HG03571 (cell line): ENCODE results near the gene LUM.

ENCODE experiments used
- ATAC-seq: cut with Tn5 transposase; IDR thresholded peaks from one replicate; pipeline ENCODE4 v1.9.1; 2021; ENCODE audit not compliant: unreplicated experiment

The LUM gene

GRCh38 chr12:91077228-91077954 lies 33.9 kb downstream of the LUM start:
- no peak for ATAC-seq

GRCh38 chr12:91074851-91075250 lies 36.4 kb downstream of the LUM start:
- ATAC-seq: no peak

- ATAC-seq: no peak
Measured at GRCh38 chr12:91074154-91074709, 37.1 kb downstream of the LUM start.

GRCh38 chr12:91073426-91073825 lies 37.9 kb downstream of the LUM start:
- ATAC-seq: no peak

GRCh38 chr12:91072931-91073330 lies 38.4 kb downstream of the LUM start:
- ATAC-seq: no peak

GRCh38 chr12:91070936-91071335 lies 40.4 kb downstream of the LUM start:
- no peak for ATAC-seq

GRCh38 chr12:91065396-91065795 lies 45.9 kb downstream of the LUM start:
- ATAC-seq: no peak

- no peak for ATAC-seq
Measured at GRCh38 chr12:91064640-91065039, 46.7 kb downstream of the LUM start.

GRCh38 chr12:91061091-91061490 lies 50.2 kb downstream of the LUM start:
- ATAC-seq: no peak

- ATAC-seq: no peak
Measured at GRCh38 chr12:91059211-91059610, 52.1 kb downstream of the LUM start.

GRCh38 chr12:91058786-91059185 lies 52.5 kb downstream of the LUM start:
- ATAC-seq: no peak

GRCh38 chr12:91057368-91058165 lies 53.7 kb downstream of the LUM start, which contains the start of gene KERA:
KERA (minus strand) TSS chr12:91058024; CDS start chr12:91056281, 1,743 bp downstream.
- no peak for ATAC-seq

GRCh38 chr12:91056488-91056887 lies 54.8 kb downstream of the LUM start:
- no peak for ATAC-seq

GRCh38 chr12:91055976-91056375 lies 55.3 kb downstream of the LUM start:
- no peak for ATAC-seq

GRCh38 chr12:91053951-91054715 lies 57.2 kb downstream of the LUM start:
- ATAC-seq: no peak
